MM.1S (cell line): ENCODE results near the gene FZR1.

Source experiments
- CTCF ChIP-seq: fragments of 300-600 bp; sonication (generic); IDR thresholded peaks from 2 replicates; pipeline ENCODE4 v1.5.1; 2016; ENCODE audit warnings: antibody characterized with exemption, low read length, mixed read lengths
- EZH2 ChIP-seq: fragments of 300-600 bp; sonication (generic); optimal IDR thresholded peaks from 2 replicates; pipeline ENCODE3; 2017; ENCODE audit warnings: low read depth, mild to moderate bottlenecking, antibody characterized with exemption, low read length, mixed read lengths
- EZH2phosphoT487 ChIP-seq: fragments of 300-600 bp; sonication (generic); IDR thresholded peaks from 2 replicates; pipeline ENCODE4 v1.6.1; 2018; ENCODE audit warnings: antibody characterized with exemption, low read length

- TF ChIP-seq CTCF (no peak), EZH2 (no peak), EZH2phosphoT487 (no peak)
Measured at GRCh38 chr19:3457528-3458228, 48.4 kb upstream of the FZR1 start.
